GM12878 (cell line): ENCODE results near the gene PLEKHG2. TPM values are rescaled to one million over a fixed set of nuclear protein-coding genes. Genes with fewer than 3 reads are reported as not detected.
A peak's percentile ranks its signal among the peaks of the same experiment; 100 is the strongest.

Source experiments
- BACH1 ChIP-seq: fragments of 450-650 bp; IDR thresholded peaks from 2 replicates; pipeline ENCODE4 v1.6.1; 2017; ENCODE audit warnings: mild to moderate bottlenecking, borderline replicate concordance
- CHD2 ChIP-seq: IDR thresholded peaks from 2 replicates; pipeline ENCODE4 v1.6.1; 2011; ENCODE audit warnings: low read depth, low read length, improper control_type of control experiment, borderline replicate concordance
- CREM ChIP-seq: IDR thresholded peaks from 2 replicates; pipeline ENCODE4 v1.6.1; 2014; ENCODE audit warnings: antibody characterized with exemption, low read depth
- EGR1 ChIP-seq, 2 experiments: IDR thresholded peaks; 1 replicate in 1 of 2; 2 replicates in 1 of 2; pipeline ENCODE4 v1.6.1; 2011 to 2012; ENCODE audit warnings: low read depth in 2 of 2, low read length in 2 of 2, borderline replicate concordance in 1 of 2, mild to moderate bottlenecking in 1 of 2, moderate library complexity in 1 of 2
- ETV6 ChIP-seq, 2 experiments: fragments of 450-650 bp in 1 of 2; IDR thresholded peaks in 1 of 2; conservative IDR thresholded peaks in 1 of 2; 2 replicates each; pipeline ENCODE4 v1.6.1; 2014; ENCODE audit warnings: antibody characterized with exemption in 1 of 2, borderline replicate concordance in 1 of 2, low read depth in 1 of 2, mild to moderate bottlenecking in 1 of 2, moderate library complexity in 1 of 2
- EZH2 ChIP-seq: IDR thresholded peaks from 2 replicates; pipeline ENCODE4 v1.6.1; 2012; ENCODE audit warnings: low read depth, mild to moderate bottlenecking, control low read depth, inconsistent platforms, low read length, borderline replicate concordance; ENCODE audit not compliant: control insufficient read depth
- FOXK2 ChIP-seq: fragments of 450-650 bp; IDR thresholded peaks from 2 replicates; pipeline ENCODE4 v1.6.1; 2017; ENCODE audit warnings: mild to moderate bottlenecking, moderate library complexity
- HDGF ChIP-seq: fragments of 450-650 bp; IDR thresholded peaks from 2 replicates; pipeline ENCODE4 v1.6.1; 2016; ENCODE audit warnings: antibody characterized with exemption
- KDM1A ChIP-seq: fragments of 200-600 bp; sonication (generic); IDR thresholded peaks from 2 replicates; pipeline ENCODE4 v1.6.1; 2016; ENCODE audit warnings: borderline replicate concordance
- MYB ChIP-seq: fragments of 150-350 bp; IDR thresholded peaks from 2 replicates; pipeline ENCODE4 v1.6.1; 2014; ENCODE audit warnings: mild to moderate bottlenecking, low read depth, low read length, borderline replicate concordance
- RAD21 ChIP-seq: IDR thresholded peaks from 2 replicates; pipeline ENCODE4 v1.6.1; 2011; ENCODE audit warnings: mild to moderate bottlenecking, low read depth, low read length, moderate library complexity; ENCODE audit not compliant: insufficient read depth
- RELA ChIP-seq: fragments of 450-650 bp; IDR thresholded peaks from 2 replicates; pipeline ENCODE4 v1.8.0; 2014; ENCODE audit warnings: borderline replicate concordance; ENCODE audit not compliant: partially characterized antibody
- SMAD1 ChIP-seq: fragments of 450-650 bp; IDR thresholded peaks from 2 replicates; pipeline ENCODE4 v1.6.1; 2018; ENCODE audit warnings: mild to moderate bottlenecking, low read depth; ENCODE audit not compliant: partially characterized antibody
- SMARCA5 ChIP-seq: fragments of 450-650 bp; IDR thresholded peaks from 2 replicates; pipeline ENCODE4 v1.6.1; 2017; ENCODE audit warnings: mild to moderate bottlenecking
- SMC3 ChIP-seq: IDR thresholded peaks from 2 replicates; pipeline ENCODE4 v1.6.1; 2011; ENCODE audit warnings: low read length, improper control_type of control experiment, borderline replicate concordance
- SPI1 ChIP-seq: IDR thresholded peaks from 2 replicates; pipeline ENCODE4 v1.6.1; 2011; ENCODE audit warnings: low read depth, mild to moderate bottlenecking, low read length, moderate library complexity, borderline replicate concordance; ENCODE audit not compliant: insufficient read depth
- SREBF2 ChIP-seq: IDR thresholded peaks from 2 replicates; pipeline ENCODE4 v1.6.1; 2012; ENCODE audit warnings: mild to moderate bottlenecking, low read length
- STAT3 ChIP-seq: IDR thresholded peaks from 2 replicates; pipeline ENCODE4 v1.6.1; 2011; ENCODE audit warnings: low read depth, low read length, improper control_type of control experiment
- SUZ12 ChIP-seq: fragments of 200-600 bp; sonication (generic); IDR thresholded peaks from one replicate; pipeline ENCODE4 v1.6.1; 2018; ENCODE audit warnings: antibody characterized with exemption, mild to moderate bottlenecking; ENCODE audit not compliant: unreplicated experiment
- TCF3 ChIP-seq: IDR thresholded peaks from 2 replicates; pipeline ENCODE4 v1.6.1; 2012; ENCODE audit warnings: low read depth, mild to moderate bottlenecking, low read length, borderline replicate concordance; ENCODE audit not compliant: insufficient read depth
- ZNF622 ChIP-seq: fragments of 450-650 bp; IDR thresholded peaks from 2 replicates; pipeline ENCODE4 v1.6.1; 2017; ENCODE audit warnings: mild to moderate bottlenecking, inconsistent platforms
- ZNF687 ChIP-seq: fragments of 450-650 bp; IDR thresholded peaks from 2 replicates; pipeline ENCODE4 v1.6.1; 2017; ENCODE audit warnings: mild to moderate bottlenecking, moderate library complexity
- ZSCAN29 ChIP-seq: fragments of 450-650 bp; IDR thresholded peaks from 2 replicates; pipeline ENCODE4 v1.6.1; 2017; ENCODE audit warnings: mild to moderate bottlenecking, moderate library complexity
- ZZZ3 ChIP-seq: IDR thresholded peaks from 2 replicates; pipeline ENCODE4 v1.6.1; 2011; ENCODE audit warnings: low read depth; ENCODE audit not compliant: control insufficient read depth, insufficient read length
- polyA plus RNA-seq, 11 experiments: library from polyadenylated mRNA; depleted of rRNA in 4 of 11; unstranded in 6 of 11; stranded (reverse) in 5 of 11; fragments of >200 nt; fragmentation: Nextera tagmentation in 4 of 11; fragmentation: Illumina TruSeq in 1 of 11; extraction: Ambion mirVana in 4 of 11; extraction: Trizol in 1 of 11; gene quantifications; 1 replicate in 1 of 11; 2 replicates in 10 of 11; pipeline versions ENCODE4 v1.2.1 to v1.2.3, GENCODE V29; 2011 to 2016; ENCODE audit warnings: inconsistent platforms in 2 of 11, missing spikeins in 2 of 11, low read depth in 1 of 11
- total RNA-seq, 4 experiments: library from RNA; depleted of rRNA in 3 of 4; stranded (reverse); fragments of >200 nt in 3 of 4; fragmentation: Illumina TruSeq in 1 of 4; extraction: Trizol in 1 of 4; gene quantifications; 2 replicates each; pipeline versions ENCODE4 v1.2.1 to v1.2.3, GENCODE V29; 2013 to 2021
- TF ChIP-seq, protein P1 (sequence below): fragments of 450-650 bp; conservative IDR thresholded peaks from 2 replicates; pipeline ENCODE4 v1.6.1; 2017; ENCODE audit warnings: mild to moderate bottlenecking, moderate library complexity

PLEKHG2 gene
- total and polyA plus RNA-seq, 10 of the 15 experiments (the other 5 are each of a cell fraction or from before 2014, with no cell fraction given): 3.0 to 62.5 (median 17.2) TPM

- TF ChIP-seq, protein P1, sequence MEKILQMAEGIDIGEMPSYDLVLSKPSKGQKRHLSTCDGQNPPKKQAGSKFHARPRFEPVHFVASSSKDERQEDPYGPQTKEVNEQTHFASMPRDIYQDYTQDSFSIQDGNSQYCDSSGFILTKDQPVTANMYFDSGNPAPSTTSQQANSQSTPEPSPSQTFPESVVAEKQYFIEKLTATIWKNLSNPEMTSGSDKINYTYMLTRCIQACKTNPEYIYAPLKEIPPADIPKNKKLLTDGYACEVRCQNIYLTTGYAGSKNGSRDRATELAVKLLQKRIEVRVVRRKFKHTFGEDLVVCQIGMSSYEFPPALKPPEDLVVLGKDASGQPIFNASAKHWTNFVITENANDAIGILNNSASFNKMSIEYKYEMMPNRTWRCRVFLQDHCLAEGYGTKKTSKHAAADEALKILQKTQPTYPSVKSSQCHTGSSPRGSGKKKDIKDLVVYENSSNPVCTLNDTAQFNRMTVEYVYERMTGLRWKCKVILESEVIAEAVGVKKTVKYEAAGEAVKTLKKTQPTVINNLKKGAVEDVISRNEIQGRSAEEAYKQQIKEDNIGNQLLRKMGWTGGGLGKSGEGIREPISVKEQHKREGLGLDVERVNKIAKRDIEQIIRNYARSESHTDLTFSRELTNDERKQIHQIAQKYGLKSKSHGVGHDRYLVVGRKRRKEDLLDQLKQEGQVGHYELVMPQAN: no peak
- TF ChIP-seq BACH1: no peak
- TF ChIP-seq ZZZ3: no peak
- TF ChIP-seq RELA: no peak
- TF ChIP-seq RAD21: peak; percentile 51
- TF ChIP-seq ZNF687: no peak
- no peak for TF ChIP-seq SMARCA5
- TF ChIP-seq HDGF: peak; percentile 47; the same call in 1 of the 2 replicates
- no peak for TF ChIP-seq EGR1 (IDR thresholded peaks at IDR 0.05; ENCODE audit: borderline replicate concordance in 1 of 2, low read depth in 2 of 2, low read length in 2 of 2)
- TF ChIP-seq FOXK2: no peak
- TF ChIP-seq ZNF622: no peak
- no peak for TF ChIP-seq SREBF2
- peak; percentile 65 for TF ChIP-seq SMC3
- no peak for TF ChIP-seq KDM1A
- no peak for TF ChIP-seq ZSCAN29
- TF ChIP-seq SMAD1: no peak
- no peak for TF ChIP-seq STAT3
- TF ChIP-seq SUZ12: no peak
- TF ChIP-seq ETV6 (conservative IDR thresholded peaks at IDR 0.05 in 1 of 2, IDR thresholded peaks at IDR 0.05 in 1 of 2; ENCODE audit: borderline replicate concordance in 1 of 2, low read depth in 1 of 2): no peak
- TF ChIP-seq TCF3: no peak
- no peak for TF ChIP-seq MYB
- no peak for TF ChIP-seq CHD2
- no peak for TF ChIP-seq CREM
- no peak for TF ChIP-seq EZH2
- 0 out of 2 replicates have a peak, but pooled peaks have one; percentile 4 for TF ChIP-seq SPI1
Observed at GRCh38 chr19:39474139-39474620, 61.7 kb downstream of the PLEKHG2 start (continued).
